ENCODE data around the gene IGF2BP3. TPM values are rescaled to one million over a fixed set of nuclear protein-coding genes. Genes with fewer than 3 reads are reported as not detected.

IGF2BP3 gene
- total and polyA plus RNA-seq, 10 of the 15 experiments (the other 5 are each of a cell fraction or from before 2014, with no cell fraction given), result 4.6 to 61.2 (median 36.9) TPM

DNA sequence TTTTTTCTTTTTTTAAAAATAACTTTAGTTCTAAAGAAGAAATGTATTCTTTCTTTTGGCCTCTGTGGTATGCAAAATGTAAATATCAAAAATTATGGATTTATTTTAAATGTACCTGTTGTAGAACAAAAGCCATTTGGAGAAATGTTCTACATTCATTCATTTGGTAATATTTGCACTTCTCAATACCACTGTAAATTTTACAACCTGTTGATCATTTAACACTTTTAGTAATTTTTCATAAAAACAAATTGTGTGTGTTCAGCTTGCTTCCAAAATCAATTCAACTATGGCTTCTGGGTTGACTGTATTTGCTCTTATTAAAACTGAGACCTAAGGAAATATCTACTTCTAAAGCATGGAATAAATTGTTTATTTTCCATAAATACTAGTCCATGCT, 2.3 kb upstream of the IGF2BP3 start:
- POLR2A ChIA-PET, result interaction anchor here (0.7 to 2.3 kb wide), 16 partner anchors 9 to 367 kb away, joined by 3 to 18 read pairs (median 4); partner anchors contain the start of gene KLHL7

DNA sequence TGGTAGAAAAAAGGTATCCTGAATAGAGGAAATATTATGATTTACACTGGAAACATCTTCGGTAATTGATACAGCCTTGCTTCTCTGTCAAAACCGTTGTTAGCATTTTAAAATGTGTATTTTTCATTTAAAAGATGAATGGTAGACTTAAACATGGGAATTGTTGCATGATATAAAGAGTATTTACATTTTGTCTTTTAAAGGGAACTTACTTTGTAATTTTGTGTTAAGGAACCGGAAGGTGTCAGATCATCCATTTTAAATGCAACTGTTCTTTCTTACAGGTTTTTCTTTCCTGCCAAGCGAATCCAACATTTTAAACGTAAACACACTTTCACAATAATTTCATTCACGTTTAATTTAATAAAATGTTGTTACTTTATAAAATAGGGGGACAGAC, 1.8 kb upstream of the IGF2BP3 start:
- no peak for DNase-seq (ENCODE audit: low read depth, low spot score)
- H3K4me2 ChIP-seq (ENCODE audit: control insufficient read depth, insufficient read depth), result peak overlapping the region; percentile 85
- ChIA-PET POLR2A (interaction anchor here (0.7 to 2.3 kb wide), 9 partner anchors 14 to 366 kb away, joined by 3 to 18 read pairs (median 6); partner anchors contain the start of gene KLHL7), SMC1A (ENCODE audit: uncharacterized antibody, unreplicated experiment) (interaction anchor here (0.7 to 2.1 kb wide), 14 partner anchors 10 to 126 kb away, joined by 3 to 13 read pairs (median 6); partner anchors contain the start of gene CCDC126), CTCF (interaction anchor here (1.0 to 2.0 kb wide), 12 partner anchors 9 to 199 kb away, joined by 3 to 13 read pairs (median 5); no protein-coding TSS in a partner anchor), RAD21 (ENCODE audit: unreplicated experiment) (interaction anchor here (0.9 to 2.1 kb wide), 18 partner anchors 9 to 199 kb away, joined by 3 to 19 read pairs (median 6); partner anchors contain the start of gene MALSU1)
- H3K4me1 ChIP-seq (ENCODE audit: control insufficient read depth, insufficient read depth, low read length), result no peaks in the 10 kb centered on the region
- peak overlapping the region; percentile 19; the same call in 1 of the 2 replicates for H2AFZ ChIP-seq (ENCODE audit: control insufficient read depth, low read depth, low read length)
- H3K9me3 ChIP-seq (replicated peaks; ENCODE audit: control insufficient read depth, insufficient read depth, low read length), result no peaks in the 10 kb centered on the region
- BruUV-seq (replicated peaks), result no TSS peak
- peaks cover 76% of the 10 kb centered on the region for H3K79me2 ChIP-seq (ENCODE audit: control insufficient read depth, insufficient read depth, low read length)
- intact Hi-C loops (cut with micrococcal nuclease; ENCODE audit: unreplicated experiment) (loop anchor here (5.0 kb wide), 4 partner anchors 100 to 290 kb away; partner anchors contain the start of genes CCDC126 and NUP42), in situ Hi-C loops (cut with MboI) (no loop called here)
- peak overlapping the region; percentile 94 for H3K27ac ChIP-seq (ENCODE audit: control insufficient read depth, insufficient read depth)
- H3K9ac ChIP-seq (ENCODE audit: control insufficient read depth, insufficient read depth, low read length), result peak overlapping the region; percentile 88
- 23% methylated on average over 6 of the region's 6 CpGs for WGBS (ENCODE audit: insufficient coverage, insufficient replicate concordance, low lambda C conversion rate, missing lambda C conversion rate)
- H4K20me1 ChIP-seq (ENCODE audit: control insufficient read depth, insufficient read depth), result no peaks in the 10 kb centered on the region
- peak overlapping the region; percentile 89 for H3K4me3 ChIP-seq
- no peak for ATAC-seq
- no peak for FAIRE-seq
- peaks cover 0 to 4% of the 10 kb centered on the region in 2 experiments; a peak in 1 of 4 replicates for H3K27me3 ChIP-seq (replicated peaks in 1 of 2; ENCODE audit: control insufficient read depth in 2 of 2, insufficient read depth in 2 of 2, low read length in 1 of 2)
- no peaks in the 10 kb centered on the region for H3K36me3 ChIP-seq (ENCODE audit: control insufficient read depth in 2 of 2, insufficient read depth in 2 of 2, low read length in 1 of 2)
- TF ChIP-seq YBX1 (IDR thresholded peaks at IDR 0.05), result no peak
- TF ChIP-seq, protein P1, sequence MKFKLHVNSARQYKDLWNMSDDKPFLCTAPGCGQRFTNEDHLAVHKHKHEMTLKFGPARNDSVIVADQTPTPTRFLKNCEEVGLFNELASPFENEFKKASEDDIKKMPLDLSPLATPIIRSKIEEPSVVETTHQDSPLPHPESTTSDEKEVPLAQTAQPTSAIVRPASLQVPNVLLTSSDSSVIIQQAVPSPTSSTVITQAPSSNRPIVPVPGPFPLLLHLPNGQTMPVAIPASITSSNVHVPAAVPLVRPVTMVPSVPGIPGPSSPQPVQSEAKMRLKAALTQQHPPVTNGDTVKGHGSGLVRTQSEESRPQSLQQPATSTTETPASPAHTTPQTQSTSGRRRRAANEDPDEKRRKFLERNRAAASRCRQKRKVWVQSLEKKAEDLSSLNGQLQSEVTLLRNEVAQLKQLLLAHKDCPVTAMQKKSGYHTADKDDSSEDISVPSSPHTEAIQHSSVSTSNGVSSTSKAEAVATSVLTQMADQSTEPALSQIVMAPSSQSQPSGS (IDR thresholded peaks at IDR 0.05; ENCODE audit: low read length), result 0 out of 2 replicates have a peak, but pooled peaks have one; percentile 24
- 0 out of 2 replicates have a peak, but pooled peaks have one; percentile 17 for TF ChIP-seq YY1 (IDR thresholded peaks at IDR 0.05; ENCODE audit: low read depth, low read length)
- 0 out of 2 replicates have a peak, but pooled peaks have one; percentile 2 for TF ChIP-seq NFIC (IDR thresholded peaks at IDR 0.05; ENCODE audit: low read depth, low read length)
- TF ChIP-seq, protein P2, sequence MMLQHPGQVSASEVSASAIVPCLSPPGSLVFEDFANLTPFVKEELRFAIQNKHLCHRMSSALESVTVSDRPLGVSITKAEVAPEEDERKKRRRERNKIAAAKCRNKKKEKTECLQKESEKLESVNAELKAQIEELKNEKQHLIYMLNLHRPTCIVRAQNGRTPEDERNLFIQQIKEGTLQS (IDR thresholded peaks at IDR 0.05; ENCODE audit: borderline replicate concordance, extremely low read depth, low read depth, low read length), result no peak
- no peak for TF ChIP-seq ESRRA (IDR thresholded peaks at IDR 0.05; ENCODE audit: low read length)
- TF ChIP-seq, protein P3, sequence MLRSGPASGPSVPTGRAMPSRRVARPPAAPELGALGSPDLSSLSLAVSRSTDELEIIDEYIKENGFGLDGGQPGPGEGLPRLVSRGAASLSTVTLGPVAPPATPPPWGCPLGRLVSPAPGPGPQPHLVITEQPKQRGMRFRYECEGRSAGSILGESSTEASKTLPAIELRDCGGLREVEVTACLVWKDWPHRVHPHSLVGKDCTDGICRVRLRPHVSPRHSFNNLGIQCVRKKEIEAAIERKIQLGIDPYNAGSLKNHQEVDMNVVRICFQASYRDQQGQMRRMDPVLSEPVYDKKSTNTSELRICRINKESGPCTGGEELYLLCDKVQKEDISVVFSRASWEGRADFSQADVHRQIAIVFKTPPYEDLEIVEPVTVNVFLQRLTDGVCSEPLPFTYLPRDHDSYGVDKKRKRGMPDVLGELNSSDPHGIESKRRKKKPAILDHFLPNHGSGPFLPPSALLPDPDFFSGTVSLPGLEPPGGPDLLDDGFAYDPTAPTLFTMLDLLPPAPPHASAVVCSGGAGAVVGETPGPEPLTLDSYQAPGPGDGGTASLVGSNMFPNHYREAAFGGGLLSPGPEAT (IDR thresholded peaks at IDR 0.05; ENCODE audit: low read depth), result 0 out of 2 replicates have a peak, but pooled peaks have one; percentile 12
- TF ChIP-seq STAT3 (IDR thresholded peaks at IDR 0.05; ENCODE audit: low read depth, low read length), result no peak
- TF ChIP-seq NFYA (IDR thresholded peaks at IDR 0.05; ENCODE audit: borderline replicate concordance, low read depth, low read length), result no peak

More for the DNA sequence above, 2.3 kb upstream of the IGF2BP3 start:
- peaks cover 72% of the 10 kb centered on the region for H3K79me2 ChIP-seq (ENCODE audit: control insufficient read depth, insufficient read depth, low read length)
- no peaks in the 10 kb centered on the region for H3K4me1 ChIP-seq (ENCODE audit: control insufficient read depth, insufficient read depth, low read length)
- TF ChIP-seq NRF1 (conservative IDR thresholded peaks at IDR 0.05; ENCODE audit: low read depth, low read length) (no peak), SUZ12 (IDR thresholded peaks at IDR 0.05; ENCODE audit: unreplicated experiment) (no peak)
- H3K27me3 ChIP-seq (replicated peaks in 1 of 2; ENCODE audit: control insufficient read depth in 2 of 2, insufficient read depth in 2 of 2, low read length in 1 of 2), result peaks cover 0 to 4% of the 10 kb centered on the region in 2 experiments; a peak in 1 of 4 replicates
- peak overlapping the region; percentile 88 for H3K9ac ChIP-seq (ENCODE audit: control insufficient read depth, insufficient read depth, low read length)
- no peak for ATAC-seq
- H3K4me3 ChIP-seq, result peak overlapping the region; percentile 89
- no TSS peak for BruUV-seq (replicated peaks)
- intact Hi-C loops (cut with micrococcal nuclease; ENCODE audit: unreplicated experiment) (loop anchor here (5.0 kb wide), 4 partner anchors 100 to 290 kb away; partner anchors contain the start of genes CCDC126 and NUP42), in situ Hi-C loops (cut with MboI) (no loop called here)
- H3K9me3 ChIP-seq (replicated peaks; ENCODE audit: control insufficient read depth, insufficient read depth, low read length), result no peaks in the 10 kb centered on the region
- H2AFZ ChIP-seq (ENCODE audit: control insufficient read depth, low read depth, low read length), result no peak overlapping the region
- no peak for DNase-seq (ENCODE audit: low read depth, low spot score)
- no peak for FAIRE-seq
- H3K27ac ChIP-seq (ENCODE audit: control insufficient read depth, insufficient read depth), result peak overlapping the region; percentile 94
- H4K20me1 ChIP-seq (ENCODE audit: control insufficient read depth, insufficient read depth), result no peaks in the 10 kb centered on the region
- H3K4me2 ChIP-seq (ENCODE audit: control insufficient read depth, insufficient read depth), result peak overlapping the region; percentile 85
- no peaks in the 10 kb centered on the region for H3K36me3 ChIP-seq (ENCODE audit: control insufficient read depth in 2 of 2, insufficient read depth in 2 of 2, low read length in 1 of 2)
- SMC1A ChIA-PET (ENCODE audit: uncharacterized antibody, unreplicated experiment), result interaction anchor here (0.6 to 2.1 kb wide), 24 partner anchors 11 to 128 kb away, joined by 3 to 13 read pairs (median 4); partner anchors contain the start of gene CCDC126
- RAD21 ChIA-PET (ENCODE audit: unreplicated experiment), result interaction anchor here (0.9 to 2.1 kb wide), 21 partner anchors 9 to 199 kb away, joined by 3 to 19 read pairs (median 6); partner anchors contain the start of gene MALSU1
- CTCF ChIA-PET, result interaction anchor here (0.7 to 2.0 kb wide), 18 partner anchors 9 to 291 kb away, joined by 3 to 13 read pairs (median 5); partner anchors contain the start of gene NUP42

Measured in GM12878 (cell line).